SU-DHL-6 (cell line): ENCODE results near the gene ACAP2.

ENCODE experiments used
- H2AFZ ChIP-seq: fragments of 200-600 bp; sonication (generic); 2 replicates; pipeline ENCODE4 v1.6.1; 2014; ENCODE audit warnings: low read depth, mild to moderate bottlenecking, moderate library complexity, mixed read lengths, antibody characterized with exemption, low read length; ENCODE audit not compliant: severe bottlenecking
- H3F3A ChIP-seq: fragments of 200-600 bp; shearing (Covaris generic); 2 replicates; pipeline ENCODE4 v1.6.0; 2016; ENCODE audit warnings: antibody characterized with exemption, mild to moderate bottlenecking; ENCODE audit not compliant: insufficient read depth
- H3K27ac ChIP-seq: fragments of 200-600 bp; sonication (generic); 2 replicates; pipeline ENCODE4 v1.5.1; 2016; ENCODE audit warnings: low read depth, mild to moderate bottlenecking, low read length, moderate library complexity, mixed read lengths
- H3K27me3 ChIP-seq: fragments of 200-600 bp; sonication (generic), shearing (Covaris generic); 2 replicates; pipeline ENCODE4 v1.6.0; 2014; ENCODE audit warnings: mild to moderate bottlenecking, low read length
- H3K36me3 ChIP-seq: fragments of 200-600 bp; sonication (generic); 2 replicates; pipeline ENCODE4 v1.6.1; 2014; ENCODE audit warnings: mild to moderate bottlenecking, low read length, mixed read lengths
- H3K4me2 ChIP-seq: fragments of 300-600, 200-600 bp; shearing (Covaris generic), sonication (generic); 2 replicates; pipeline ENCODE4 v1.6.0; 2014; ENCODE audit warnings: low read length, low read depth, mild to moderate bottlenecking; ENCODE audit not compliant: poor library complexity, severe bottlenecking
- H3K4me3 ChIP-seq: fragments of 200-600 bp; sonication (generic); 2 replicates; pipeline ENCODE4 v1.5.1; 2014; ENCODE audit warnings: antibody characterized with exemption, low read length, mild to moderate bottlenecking, mixed read lengths; ENCODE audit not compliant: insufficient read depth, poor library complexity, severe bottlenecking
- H3K79me2 ChIP-seq: fragments of 200-600 bp; sonication (generic); 2 replicates; pipeline ENCODE4 v1.6.1; 2014; ENCODE audit warnings: mild to moderate bottlenecking, low read length, moderate library complexity; ENCODE audit not compliant: insufficient read depth
- H3K9ac ChIP-seq: fragments of 200-600 bp; sonication (generic); 2 replicates; pipeline ENCODE4 v1.7.0; 2014; ENCODE audit warnings: mild to moderate bottlenecking, low read length
- H3K9me2 ChIP-seq: fragments of 200-600 bp; sonication (generic); replicated peaks from 2 replicates; pipeline ENCODE4 v1.6.1; 2014; ENCODE audit warnings: low read length; ENCODE audit not compliant: insufficient read depth
- H3K9me3 ChIP-seq: fragments of 200-600 bp; sonication (generic); 2 replicates; pipeline ENCODE4 v1.6.1; 2014; ENCODE audit warnings: low read length, mixed read lengths; ENCODE audit not compliant: insufficient read depth
- H4K20me1 ChIP-seq: fragments of 200-600 bp; sonication (generic); 2 replicates; pipeline ENCODE4 v1.6.1; 2014; ENCODE audit warnings: low read depth, mild to moderate bottlenecking, antibody characterized with exemption, low read length, moderate library complexity, mixed read lengths
- CTCF ChIP-seq: fragments of 200-600 bp; sonication (generic); IDR thresholded peaks from one replicate; pipeline ENCODE4 v1.5.1; 2017; ENCODE audit warnings: antibody characterized with exemption, mild to moderate bottlenecking, low read length, moderate library complexity; ENCODE audit not compliant: insufficient read depth, poor library complexity, severe bottlenecking
- EZH2phosphoT487 ChIP-seq: fragments of 200-600 bp; sonication (generic), shearing (Covaris generic); conservative IDR thresholded peaks from 2 replicates; pipeline ENCODE4 v1.6.1; 2018; ENCODE audit warnings: mild to moderate bottlenecking, antibody characterized with exemption, low read length, moderate library complexity, mixed read lengths

ACAP2 gene

GRCh38 chr3:195352895-195353488 lies 89.8 kb downstream of the ACAP2 start:
- H3F3A ChIP-seq = no peaks in the 10 kb centered on the region
- 0 out of 2 replicates have a peak, but pooled peaks cover 3% of the 10 kb centered on the region for H4K20me1 ChIP-seq
- H3K36me3 ChIP-seq = peaks cover 7% of the 10 kb centered on the region; the same call in 1 of the 2 replicates
- H2AFZ ChIP-seq = no peak overlapping the region
- H3K4me3 ChIP-seq = no peak overlapping the region
- H3K4me2 ChIP-seq = no peak overlapping the region
- no peaks in the 10 kb centered on the region for H3K27me3 ChIP-seq
- no peak overlapping the region for H3K9ac ChIP-seq
- H3K9me3 ChIP-seq = no peaks in the 10 kb centered on the region
- peaks cover 37% of the 10 kb centered on the region for H3K79me2 ChIP-seq
- TF ChIP-seq CTCF (no peak), EZH2phosphoT487 (no peak)
- H3K9me2 ChIP-seq = no peaks in the 10 kb centered on the region
- no peak overlapping the region for H3K27ac ChIP-seq

GRCh38 chr3:195348426-195349115 lies 94.2 kb downstream of the ACAP2 start:
- Histone ChIP-seq H4K20me1 (0 out of 2 replicates have a peak, but pooled peaks cover 3% of the 10 kb centered on the region), H3K9me3 (no peaks in the 10 kb centered on the region), H3K9me2 (no peaks in the 10 kb centered on the region), H3K27ac (no peak overlapping the region), H3F3A (no peaks in the 10 kb centered on the region), H3K4me2 (no peak overlapping the region), H3K36me3 (peaks cover 9% of the 10 kb centered on the region; the same call in 1 of the 2 replicates), H2AFZ (no peak overlapping the region), H3K9ac (no peak overlapping the region), H3K27me3 (no peaks in the 10 kb centered on the region), H3K4me3 (no peak overlapping the region), H3K79me2 (peaks cover 31% of the 10 kb centered on the region)
- no peak for TF ChIP-seq EZH2phosphoT487
- no peak for TF ChIP-seq CTCF

GRCh38 chr3:195337747-195338146 lies 105.1 kb downstream of the ACAP2 start:
- no peak for TF ChIP-seq CTCF
- no peak for TF ChIP-seq EZH2phosphoT487
- H3K9ac ChIP-seq = no peak overlapping the region

More at GRCh38 chr3:195337747-195338146, 105.1 kb downstream of the ACAP2 start:
- no peak overlapping the region for H3K27ac ChIP-seq
- peaks cover 14% of the 10 kb centered on the region; the same call in 1 of the 2 replicates for H3F3A ChIP-seq
- H3K79me2 ChIP-seq = no peaks in the 10 kb centered on the region
- H2AFZ ChIP-seq = no peak overlapping the region
- peaks cover 19% of the 10 kb centered on the region; the same call in 1 of the 2 replicates for H3K36me3 ChIP-seq
- no peak overlapping the region for H3K4me2 ChIP-seq
- no peaks in the 10 kb centered on the region for H3K9me2 ChIP-seq
- no peak overlapping the region for H3K4me3 ChIP-seq
- H4K20me1 ChIP-seq = no peaks in the 10 kb centered on the region
- no peaks in the 10 kb centered on the region for H3K27me3 ChIP-seq
- H3K9me3 ChIP-seq = no peaks in the 10 kb centered on the region
